HepG2 (cell line): ENCODE data around the gene PEX3. TPM values are rescaled to one million over a fixed set of nuclear protein-coding genes. Genes with fewer than 3 reads are reported as not detected.

ENCODE experiments used
- CAMTA2 ChIP-seq: sonication (generic); formaldehyde crosslinking; IDR thresholded peaks from 2 replicates; pipeline ENCODE4 v1.4.0; 2020; ENCODE audit warnings: mild to moderate bottlenecking, missing genetic modification reagents, borderline replicate concordance
- DPF2 ChIP-seq: sonication (generic); formaldehyde crosslinking; IDR thresholded peaks from 2 replicates; pipeline ENCODE4 v1.4.0; 2020; ENCODE audit warnings: mild to moderate bottlenecking, low read depth, missing genetic modification reagents, borderline replicate concordance
- DRAP1 ChIP-seq: IDR thresholded peaks from 2 replicates; pipeline ENCODE4 v1.6.1; 2016; ENCODE audit warnings: missing genetic modification reagents, missing compliant biosample characterization
- GZF1 ChIP-seq: sonication (generic); formaldehyde crosslinking; IDR thresholded peaks from 2 replicates; pipeline ENCODE4 v1.5.1; 2020; ENCODE audit warnings: mild to moderate bottlenecking, missing genetic modification reagents
- ISX ChIP-seq: sonication (generic); formaldehyde crosslinking; conservative IDR thresholded peaks from 2 replicates; pipeline ENCODE4 v1.5.0; 2020; ENCODE audit warnings: missing genetic modification reagents
- MEIS1 ChIP-seq: sonication (generic); formaldehyde crosslinking; IDR thresholded peaks from 2 replicates; pipeline ENCODE4 v1.9.0; 2021; ENCODE audit warnings: mild to moderate bottlenecking, missing genetic modification reagents, moderate library complexity, borderline replicate concordance
- PHF8 ChIP-seq: sonication (generic); formaldehyde crosslinking; IDR thresholded peaks from 2 replicates; pipeline ENCODE4 v1.5.0; 2020; ENCODE audit warnings: missing genetic modification reagents
- ZFP82 ChIP-seq: sonication (generic); formaldehyde crosslinking; IDR thresholded peaks from 2 replicates; pipeline ENCODE4 v1.5.1; 2020; ENCODE audit warnings: mild to moderate bottlenecking, missing genetic modification reagents, borderline replicate concordance
- ZNF230 ChIP-seq: sonication (generic); formaldehyde crosslinking; IDR thresholded peaks from 2 replicates; pipeline ENCODE4 v1.4.0; 2020; ENCODE audit warnings: mild to moderate bottlenecking, missing genetic modification reagents
- ZNF30 ChIP-seq: sonication (generic); formaldehyde crosslinking; IDR thresholded peaks from 2 replicates; pipeline ENCODE4 v1.5.0; 2020; ENCODE audit warnings: mild to moderate bottlenecking, missing genetic modification reagents
- ZNF331 ChIP-seq: sonication (generic); formaldehyde crosslinking; IDR thresholded peaks from 2 replicates; pipeline ENCODE4 v1.4.0; 2020; ENCODE audit warnings: missing genetic modification reagents
- ZNF607 ChIP-seq: sonication (generic); formaldehyde crosslinking; IDR thresholded peaks from 2 replicates; pipeline ENCODE4 v1.5.1; 2020; ENCODE audit warnings: missing genetic modification reagents, mild to moderate bottlenecking, borderline replicate concordance
- ZNF616 ChIP-seq: sonication (generic); formaldehyde crosslinking; IDR thresholded peaks from 2 replicates; pipeline ENCODE4 v1.5.0; 2020; ENCODE audit warnings: low read depth, mild to moderate bottlenecking, missing genetic modification reagents
- ZNF674 ChIP-seq: sonication (generic); formaldehyde crosslinking; IDR thresholded peaks from 2 replicates; pipeline ENCODE4 v1.5.0; 2020; ENCODE audit warnings: low read depth, mild to moderate bottlenecking, missing genetic modification reagents
- ZSCAN29 ChIP-seq: sonication (generic); formaldehyde crosslinking; conservative IDR thresholded peaks from 2 replicates; pipeline ENCODE4 v1.4.0; 2020; ENCODE audit warnings: mild to moderate bottlenecking, missing genetic modification reagents
- polyA plus RNA-seq, 8 experiments: library from polyadenylated mRNA; depleted of rRNA in 3 of 8; stranded (reverse) in 7 of 8; unstranded in 1 of 8; fragments of >200 nt; fragmentation: Illumina TruSeq in 4 of 8; extraction: Trizol in 4 of 8; gene quantifications; 2 replicates each; pipeline versions ENCODE4 v1.2.1 to v1.2.3, GENCODE V29; 2011 to 2016; ENCODE audit warnings: low read depth in 4 of 8, missing spikeins in 1 of 8, mixed read lengths in 1 of 8; ENCODE audit not compliant: insufficient read depth in 1 of 8
- total RNA-seq, 5 experiments: library from RNA; depleted of rRNA; stranded (reverse); fragments of >200 nt; fragmentation: Illumina TruSeq; extraction: Trizol; gene quantifications; 2 replicates each; pipeline ENCODE4 v1.2.3, GENCODE V29; 2016; ENCODE audit warnings: low read depth in 1 of 5
- TF ChIP-seq, protein P1 (sequence below): sonication (generic); formaldehyde crosslinking; IDR thresholded peaks from 2 replicates; pipeline ENCODE4 v1.4.0; 2020; ENCODE audit warnings: missing genetic modification reagents
- TF ChIP-seq, protein P2 (sequence below): sonication (generic); formaldehyde crosslinking; IDR thresholded peaks from 2 replicates; pipeline ENCODE4 v1.8.0; 2022; ENCODE audit warnings: mild to moderate bottlenecking, missing genetic modification reagents, borderline replicate concordance
- TF ChIP-seq, protein P3 (sequence below): sonication (generic); formaldehyde crosslinking; IDR thresholded peaks from 2 replicates; pipeline ENCODE4 v1.4.0; 2020; ENCODE audit warnings: missing genetic modification reagents, low read depth, mild to moderate bottlenecking, borderline replicate concordance
- TF ChIP-seq, protein P4 (sequence below): sonication (generic); formaldehyde crosslinking; conservative IDR thresholded peaks from 2 replicates; pipeline ENCODE4 v1.8.1; 2023; ENCODE audit warnings: missing genetic modification reagents

The PEX3 gene
- total and polyA plus RNA-seq, 2 of the 13 experiments (the other 11 are each of a cell fraction or from before 2014, with no cell fraction given) = 30.9 to 40.8 TPM

- TF ChIP-seq, protein P1, sequence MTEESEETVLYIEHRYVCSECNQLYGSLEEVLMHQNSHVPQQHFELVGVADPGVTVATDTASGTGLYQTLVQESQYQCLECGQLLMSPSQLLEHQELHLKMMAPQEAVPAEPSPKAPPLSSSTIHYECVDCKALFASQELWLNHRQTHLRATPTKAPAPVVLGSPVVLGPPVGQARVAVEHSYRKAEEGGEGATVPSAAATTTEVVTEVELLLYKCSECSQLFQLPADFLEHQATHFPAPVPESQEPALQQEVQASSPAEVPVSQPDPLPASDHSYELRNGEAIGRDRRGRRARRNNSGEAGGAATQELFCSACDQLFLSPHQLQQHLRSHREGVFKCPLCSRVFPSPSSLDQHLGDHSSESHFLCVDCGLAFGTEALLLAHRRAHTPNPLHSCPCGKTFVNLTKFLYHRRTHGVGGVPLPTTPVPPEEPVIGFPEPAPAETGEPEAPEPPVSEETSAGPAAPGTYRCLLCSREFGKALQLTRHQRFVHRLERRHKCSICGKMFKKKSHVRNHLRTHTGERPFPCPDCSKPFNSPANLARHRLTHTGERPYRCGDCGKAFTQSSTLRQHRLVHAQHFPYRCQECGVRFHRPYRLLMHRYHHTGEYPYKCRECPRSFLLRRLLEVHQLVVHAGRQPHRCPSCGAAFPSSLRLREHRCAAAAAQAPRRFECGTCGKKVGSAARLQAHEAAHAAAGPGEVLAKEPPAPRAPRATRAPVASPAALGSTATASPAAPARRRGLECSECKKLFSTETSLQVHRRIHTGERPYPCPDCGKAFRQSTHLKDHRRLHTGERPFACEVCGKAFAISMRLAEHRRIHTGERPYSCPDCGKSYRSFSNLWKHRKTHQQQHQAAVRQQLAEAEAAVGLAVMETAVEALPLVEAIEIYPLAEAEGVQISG (CRISPR knock-in tag) = peak; percentile 97
- TF ChIP-seq ZNF30 = peak; percentile 59; the same call in 1 of the 2 replicates
- TF ChIP-seq MEIS1 (CRISPR knock-in tag) = no peak
- no peak for TF ChIP-seq ZNF674 (CRISPR knock-in tag)
- no peak for TF ChIP-seq DPF2 (CRISPR knock-in tag)
- peak; percentile 87; the same call in 1 of the 2 replicates for TF ChIP-seq ZNF616 (CRISPR knock-in tag)
- peak; percentile 92 for TF ChIP-seq PHF8
- peak; percentile 92; the same call in 1 of the 2 replicates for TF ChIP-seq ISX (CRISPR knock-in tag)
- TF ChIP-seq ZFP82 = peak; percentile 100
- TF ChIP-seq CAMTA2 (CRISPR knock-in tag) = no peak
- TF ChIP-seq ZNF230 (CRISPR knock-in tag) = peak; percentile 82; the same call in 1 of the 2 replicates
- TF ChIP-seq DRAP1 = peak; percentile 89
- TF ChIP-seq ZSCAN29 (CRISPR knock-in tag) = no peak
- TF ChIP-seq, protein P2, sequence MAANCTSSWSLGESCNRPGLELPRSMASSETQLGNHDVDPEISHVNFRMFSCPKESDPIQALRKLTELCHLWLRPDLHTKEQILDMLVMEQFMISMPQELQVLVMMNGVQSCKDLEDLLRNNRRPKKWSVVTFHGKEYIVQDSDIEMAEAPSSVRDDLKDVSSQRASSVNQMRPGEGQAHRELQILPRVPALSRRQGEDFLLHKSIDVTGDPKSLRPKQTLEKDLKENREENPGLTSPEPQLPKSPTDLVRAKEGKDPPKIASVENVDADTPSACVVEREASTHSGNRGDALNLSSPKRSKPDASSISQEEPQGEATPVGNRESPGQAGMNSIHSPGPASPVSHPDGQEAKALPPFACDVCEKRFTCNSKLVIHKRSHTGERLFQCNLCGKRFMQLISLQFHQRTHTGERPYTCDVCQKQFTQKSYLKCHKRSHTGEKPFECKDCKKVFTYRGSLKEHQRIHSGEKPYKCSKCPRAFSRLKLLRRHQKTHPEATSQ = peak; percentile 99; the same call in 1 of the 2 replicates
- TF ChIP-seq ZNF607 (CRISPR knock-in tag) = peak; percentile 94
- peak; percentile 88 for TF ChIP-seq GZF1 (CRISPR knock-in tag)
- TF ChIP-seq, protein P3, sequence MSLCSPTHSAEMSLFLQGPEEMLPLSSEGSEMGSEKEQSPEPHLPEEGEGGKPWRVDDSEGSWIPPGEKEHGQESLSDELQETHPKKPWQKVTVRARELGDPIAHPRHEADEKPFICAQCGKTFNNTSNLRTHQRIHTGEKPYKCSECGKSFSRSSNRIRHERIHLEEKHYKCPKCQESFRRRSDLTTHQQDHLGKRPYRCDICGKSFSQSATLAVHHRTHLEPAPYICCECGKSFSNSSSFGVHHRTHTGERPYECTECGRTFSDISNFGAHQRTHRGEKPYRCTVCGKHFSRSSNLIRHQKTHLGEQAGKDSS (CRISPR knock-in tag) = peak; percentile 95; the same call in 1 of the 2 replicates
- TF ChIP-seq, protein P4, sequence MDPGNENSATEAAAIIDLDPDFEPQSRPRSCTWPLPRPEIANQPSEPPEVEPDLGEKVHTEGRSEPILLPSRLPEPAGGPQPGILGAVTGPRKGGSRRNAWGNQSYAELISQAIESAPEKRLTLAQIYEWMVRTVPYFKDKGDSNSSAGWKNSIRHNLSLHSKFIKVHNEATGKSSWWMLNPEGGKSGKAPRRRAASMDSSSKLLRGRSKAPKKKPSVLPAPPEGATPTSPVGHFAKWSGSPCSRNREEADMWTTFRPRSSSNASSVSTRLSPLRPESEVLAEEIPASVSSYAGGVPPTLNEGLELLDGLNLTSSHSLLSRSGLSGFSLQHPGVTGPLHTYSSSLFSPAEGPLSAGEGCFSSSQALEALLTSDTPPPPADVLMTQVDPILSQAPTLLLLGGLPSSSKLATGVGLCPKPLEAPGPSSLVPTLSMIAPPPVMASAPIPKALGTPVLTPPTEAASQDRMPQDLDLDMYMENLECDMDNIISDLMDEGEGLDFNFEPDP (CRISPR knock-in tag) = no peak
- TF ChIP-seq ZNF331 (CRISPR knock-in tag) = peak; percentile 99
Measured at GRCh38 chr6:143450453-143451371, at the start of gene PEX3, which contains the start of gene ADAT2 (continued).
